HG03103 (cell line): ENCODE measurements around the gene ERC1.
"Not testable (repeated sequence)": the region's sequence is repeated elsewhere in the genome, so short reads cannot be mapped to it uniquely, and the experiment has no call there.

ENCODE experiments used
- ATAC-seq: cut with Tn5 transposase; IDR thresholded peaks from one replicate; pipeline ENCODE4 v1.9.1; 2021; ENCODE audit warnings: low read depth; ENCODE audit not compliant: unreplicated experiment

The ERC1 gene

DNA sequence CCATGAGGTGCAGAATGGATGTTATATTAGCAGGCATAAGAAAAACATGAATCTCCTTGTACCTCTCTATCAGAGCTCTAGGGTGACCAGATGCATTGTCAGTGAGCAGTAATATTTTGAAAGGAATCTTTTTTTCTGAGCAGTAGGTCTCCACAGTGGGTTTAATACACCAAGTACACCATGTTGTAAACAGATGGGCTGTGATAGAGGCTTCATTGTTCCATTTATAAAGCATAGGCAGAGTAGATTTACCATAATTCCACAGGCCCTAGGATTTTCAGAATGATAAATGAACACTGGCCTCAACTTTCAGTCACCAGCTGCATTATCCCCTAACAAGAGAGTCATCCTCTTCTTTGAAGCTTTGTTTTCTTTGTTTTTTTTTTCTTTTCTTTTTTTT is 185.2 kb downstream of the ERC1 start:
- ATAC-seq: no peak

DNA sequence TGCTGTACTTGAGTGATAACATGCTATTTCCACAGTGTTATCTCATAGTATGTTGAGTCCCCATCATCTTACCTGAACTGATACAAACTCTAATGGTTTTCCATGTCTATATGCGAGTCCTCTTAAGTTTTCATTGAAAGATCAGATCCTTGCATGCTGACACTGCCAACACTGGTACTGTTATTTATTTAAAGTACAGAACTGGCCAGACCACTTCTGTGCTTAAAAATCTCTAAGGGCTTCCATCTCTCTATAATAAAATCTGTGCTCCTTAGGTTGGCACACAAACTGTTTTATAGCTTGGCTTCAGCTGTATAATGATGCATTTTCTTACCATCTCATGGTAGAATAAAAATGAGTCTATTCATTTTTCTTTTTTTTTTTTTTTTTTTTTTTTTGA is 188.1 kb downstream of the ERC1 start:
- ATAC-seq: no peak

DNA sequence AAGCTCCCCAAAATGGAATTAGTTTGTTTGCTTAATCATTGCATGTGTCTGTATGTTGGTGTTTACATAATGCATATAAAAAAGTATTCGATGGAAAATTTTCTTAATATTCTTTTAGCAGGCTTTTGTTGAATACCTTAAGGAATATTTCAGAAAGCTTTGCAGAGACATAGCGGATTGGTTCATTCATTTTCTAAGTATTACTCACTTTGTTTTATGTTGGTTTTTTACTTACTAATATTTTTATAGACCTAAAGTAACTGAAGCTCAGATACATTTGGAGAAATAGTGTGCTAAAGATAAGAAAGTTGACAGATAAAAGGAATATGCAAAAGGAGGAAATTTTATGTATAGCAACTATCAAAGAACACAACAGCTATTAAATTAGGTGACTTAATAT is 191.0 kb downstream of the ERC1 start:
- no peak for ATAC-seq

DNA sequence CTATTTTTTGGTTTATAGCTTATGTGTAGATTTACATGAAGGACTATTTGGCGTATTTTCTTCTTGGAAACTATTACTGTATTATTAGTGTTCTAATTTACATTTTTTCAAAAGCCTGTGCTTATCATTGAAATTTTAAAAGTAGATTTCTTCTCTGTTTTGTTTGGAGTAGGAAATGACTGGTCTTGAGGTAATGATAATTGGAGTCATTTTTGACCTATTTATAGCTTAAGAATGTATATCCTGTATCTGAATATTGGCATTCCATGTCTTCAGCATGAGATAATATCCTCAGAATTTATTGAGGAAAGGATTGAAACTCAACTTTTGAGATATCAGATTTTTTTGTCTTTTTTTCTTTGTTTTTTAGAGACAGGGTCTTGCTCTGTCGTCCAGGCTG is 193.4 kb downstream of the ERC1 start:
- ATAC-seq: no peak

DNA sequence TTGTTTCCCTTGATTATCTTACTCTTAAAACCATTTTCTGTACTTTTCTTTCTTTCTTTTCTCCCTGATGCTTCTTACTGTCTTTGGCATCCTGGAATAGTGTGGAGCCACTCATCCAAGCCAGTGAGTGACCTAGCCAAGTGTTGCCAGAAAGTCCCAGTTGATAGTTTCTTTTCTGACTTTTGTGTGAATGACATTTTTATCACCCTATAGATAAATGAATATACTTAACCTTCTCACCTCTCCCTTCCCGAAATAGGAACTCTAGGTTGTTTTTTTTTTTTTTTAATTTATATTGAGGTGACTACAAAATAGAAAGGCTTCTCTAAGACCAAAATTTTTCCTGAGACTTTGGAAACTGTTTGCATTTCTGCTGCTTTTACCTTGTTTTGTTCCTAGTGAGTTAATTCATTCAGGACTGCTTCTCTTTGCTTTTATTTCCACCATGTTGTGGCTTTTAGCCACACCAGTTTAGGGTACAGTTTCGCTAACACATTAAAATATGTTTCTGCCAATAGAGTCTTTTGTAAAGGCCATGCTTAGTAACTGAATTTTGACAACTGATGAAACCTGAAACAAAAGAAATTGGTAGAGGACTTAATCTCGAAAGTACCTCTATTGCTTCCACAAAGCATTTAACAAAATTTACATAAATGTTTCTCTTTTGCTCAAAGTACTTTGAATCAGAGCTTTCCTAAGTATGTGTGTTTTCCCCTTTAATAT is 194.6 kb downstream of the ERC1 start:
- ATAC-seq: no peak

DNA sequence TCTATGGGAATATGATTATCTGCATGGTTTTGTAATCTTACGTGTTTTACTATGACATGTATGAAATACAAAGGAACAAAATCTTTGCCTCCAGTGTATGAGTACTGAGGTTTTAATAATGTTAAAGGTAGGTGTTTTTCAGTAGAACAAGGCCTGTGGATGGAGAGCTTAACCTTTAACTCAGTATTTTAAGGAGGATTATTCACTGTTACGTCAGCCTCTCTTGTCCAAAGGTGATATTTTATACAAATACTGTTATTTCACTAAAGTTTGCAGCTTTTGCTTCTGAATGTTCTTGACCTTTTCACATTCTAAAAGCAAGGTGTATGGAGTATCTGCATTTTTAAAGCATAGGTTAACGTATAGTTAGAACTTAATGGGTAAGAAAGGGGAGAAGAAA is 195.3 kb downstream of the ERC1 start:
- no peak for ATAC-seq

DNA sequence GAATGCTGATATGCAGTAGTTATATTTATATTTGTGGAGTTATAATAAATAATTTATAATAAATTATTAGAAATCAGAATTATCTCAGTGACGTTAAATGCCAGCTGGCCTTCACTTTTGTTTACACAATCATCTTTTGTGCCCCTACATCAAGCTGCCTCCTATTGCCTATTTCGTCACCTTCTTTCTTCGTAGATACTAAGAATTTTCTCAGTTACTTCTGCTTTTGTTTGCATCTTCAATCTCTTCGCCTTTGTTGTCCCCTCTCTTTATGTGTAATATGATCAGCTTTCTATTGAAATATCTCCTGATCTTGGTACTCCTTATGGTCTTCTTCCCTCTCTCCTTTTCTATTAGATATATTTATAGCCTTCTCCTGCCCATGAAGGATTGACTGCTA is 197.0 kb downstream of the ERC1 start:
- ATAC-seq: no peak

DNA sequence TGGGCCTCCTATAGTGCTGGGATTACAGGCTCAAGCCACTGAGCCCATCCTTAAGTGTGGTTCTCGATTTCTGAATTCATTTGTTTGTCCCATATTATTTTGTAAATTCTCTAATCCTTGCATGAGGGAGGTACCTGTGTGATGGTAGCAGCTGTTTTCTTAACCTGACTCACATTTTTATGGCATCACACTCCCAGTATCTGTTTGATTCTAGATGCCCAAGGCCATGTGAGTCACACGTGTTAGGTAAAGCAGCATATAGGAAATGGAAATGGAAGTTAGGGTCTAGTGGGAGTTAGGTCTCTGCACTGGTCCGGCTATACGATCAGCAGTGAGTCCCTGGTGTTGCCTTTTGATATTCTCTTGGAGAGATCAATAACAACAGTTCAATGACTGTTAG is 198.1 kb downstream of the ERC1 start:
- no peak for ATAC-seq

DNA sequence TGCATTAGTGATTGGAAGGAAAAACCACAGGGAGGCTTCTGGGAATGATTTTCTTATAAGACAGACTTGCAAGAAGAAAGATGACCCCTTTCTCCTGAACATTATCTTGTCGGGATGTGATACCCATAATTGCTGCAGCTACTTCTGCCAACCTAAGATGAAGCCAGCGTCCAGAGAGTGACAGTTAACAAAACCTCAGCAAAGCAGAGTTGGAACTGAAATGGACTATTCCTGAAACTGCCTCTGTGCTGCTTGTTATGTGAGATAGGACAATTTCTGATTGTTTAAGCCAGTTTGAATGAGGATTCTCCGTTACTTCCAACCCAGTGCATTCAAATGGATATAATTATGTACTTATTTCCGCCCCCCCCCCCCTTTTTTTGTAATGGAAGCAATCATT is 204.5 kb downstream of the ERC1 start:
- ATAC-seq: no peak

DNA sequence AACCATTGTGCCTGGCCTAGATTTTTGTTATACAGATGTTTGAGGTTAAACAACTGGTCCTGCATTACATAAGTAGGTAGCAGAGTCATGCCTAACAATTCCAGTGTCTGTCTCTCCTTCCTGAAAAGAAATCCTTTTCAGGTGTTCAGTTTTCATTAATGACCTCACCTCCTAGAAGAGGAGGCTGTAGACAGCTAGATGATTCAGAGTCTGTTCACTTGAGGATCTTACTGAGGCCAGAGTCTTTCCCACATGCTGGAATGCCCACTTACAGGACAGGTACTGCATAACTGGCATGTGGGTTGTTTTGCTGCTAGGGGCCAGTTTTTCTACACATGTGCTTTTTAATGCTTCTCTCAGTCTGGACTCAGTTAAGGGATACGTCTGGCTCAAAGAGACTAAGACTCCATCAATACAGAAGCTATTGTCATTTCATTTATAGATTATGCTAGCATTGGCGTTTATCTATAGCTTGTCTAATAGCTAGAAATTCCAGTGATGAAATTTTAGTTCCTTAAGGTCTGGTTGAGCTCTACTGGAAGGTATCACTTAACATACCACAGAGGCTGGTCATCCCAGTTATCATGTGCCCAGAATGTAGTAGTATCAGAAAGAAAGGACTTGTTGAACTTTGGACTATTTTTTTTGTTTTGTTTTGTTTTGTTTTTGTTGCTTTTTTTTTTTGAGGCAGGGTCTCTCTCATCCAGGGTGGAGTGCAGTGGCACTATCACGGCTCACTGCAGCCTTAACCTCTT is 206.4 kb downstream of the ERC1 start:
- ATAC-seq: no peak

DNA sequence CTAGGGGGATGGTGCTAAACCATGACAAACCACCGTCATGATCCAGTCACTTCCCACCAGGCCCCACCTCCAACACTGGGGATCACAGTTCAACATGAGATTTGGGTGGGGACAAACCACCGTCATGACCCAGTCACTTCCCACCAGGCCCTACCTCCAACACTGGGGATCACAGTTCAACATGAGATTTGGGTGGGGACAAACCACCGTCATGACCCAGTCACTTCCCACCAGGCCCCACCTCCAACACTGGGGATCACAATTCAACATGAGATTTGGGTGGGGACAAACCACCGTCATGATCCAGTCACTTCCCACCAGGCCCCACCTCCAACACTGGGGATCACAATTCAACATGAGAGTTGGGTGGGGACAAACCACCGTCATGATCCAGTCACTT is 207.8 kb downstream of the ERC1 start:
- not testable (repeated sequence) for ATAC-seq

DNA sequence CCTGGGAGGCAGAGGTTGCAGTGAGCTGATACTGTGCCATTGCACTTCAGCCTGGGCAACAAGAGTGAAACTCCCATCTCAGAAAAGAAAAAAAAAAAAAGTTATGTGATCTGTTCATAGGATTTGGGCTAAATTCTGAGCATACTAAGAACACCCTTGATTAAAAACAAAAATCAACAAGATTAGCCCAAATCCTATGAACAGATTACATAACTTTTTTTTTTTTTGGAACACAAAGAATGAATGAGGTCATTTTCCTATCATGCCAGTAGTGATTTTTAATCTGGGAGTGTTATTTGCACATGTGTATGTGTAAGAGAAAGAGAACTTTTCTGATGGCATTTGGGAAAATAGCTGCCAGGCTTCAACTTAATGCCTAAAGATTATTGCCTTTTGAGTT is 208.7 kb downstream of the ERC1 start:
- ATAC-seq: no peak

DNA sequence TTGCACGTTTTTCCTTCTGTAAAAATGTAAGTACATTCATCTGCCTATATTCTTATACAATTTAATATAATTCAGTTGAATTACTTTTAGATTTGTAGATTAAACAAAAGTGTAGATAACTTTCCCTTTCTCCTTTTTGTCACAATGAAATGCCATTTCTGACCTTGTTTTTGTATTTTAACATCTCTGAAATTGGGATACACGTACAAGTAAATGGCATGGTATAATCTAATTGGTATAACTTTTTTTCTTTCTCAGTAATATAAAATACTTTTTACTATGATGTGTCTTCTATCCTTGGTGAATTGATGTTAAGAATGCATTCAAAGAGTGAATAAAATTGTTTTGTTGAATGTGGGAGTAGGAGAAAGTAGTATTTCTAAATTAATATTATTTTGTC is 210.0 kb downstream of the ERC1 start:
- ATAC-seq: no peak

DNA sequence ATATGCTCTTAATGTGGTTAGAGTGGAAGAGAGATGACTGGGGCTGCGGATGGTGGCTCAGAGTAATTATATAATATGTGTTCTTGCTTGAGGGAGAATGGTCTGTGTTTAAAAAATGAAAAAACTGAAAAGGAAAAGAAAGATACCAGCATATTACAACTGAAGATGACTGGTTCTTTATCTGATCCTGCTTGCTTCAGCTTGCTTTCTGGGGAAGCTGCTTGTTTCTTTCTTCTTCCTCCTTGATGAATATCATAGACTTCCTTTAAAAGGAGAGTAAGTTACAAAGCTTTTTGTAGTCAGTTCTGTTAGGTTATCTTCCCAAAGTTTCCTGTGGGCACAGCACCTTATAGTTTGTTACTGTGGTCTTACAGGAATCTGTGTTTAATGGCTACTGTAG is 210.9 kb downstream of the ERC1 start:
- ATAC-seq: no peak

DNA sequence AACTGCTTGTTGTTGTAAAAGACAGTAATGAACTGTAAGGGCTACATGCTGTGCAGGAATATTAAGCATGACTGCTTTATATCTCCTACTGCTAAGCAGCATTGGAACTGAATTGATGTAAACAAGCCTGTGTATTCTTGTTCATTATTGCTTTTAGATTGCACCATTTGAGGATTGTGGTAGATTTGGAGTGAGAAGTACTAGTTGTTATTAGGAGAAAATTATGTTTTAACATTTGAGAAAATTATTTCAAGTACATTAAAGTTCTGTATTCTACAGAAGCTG is 212.7 kb downstream of the ERC1 start:
- no peak for ATAC-seq

DNA sequence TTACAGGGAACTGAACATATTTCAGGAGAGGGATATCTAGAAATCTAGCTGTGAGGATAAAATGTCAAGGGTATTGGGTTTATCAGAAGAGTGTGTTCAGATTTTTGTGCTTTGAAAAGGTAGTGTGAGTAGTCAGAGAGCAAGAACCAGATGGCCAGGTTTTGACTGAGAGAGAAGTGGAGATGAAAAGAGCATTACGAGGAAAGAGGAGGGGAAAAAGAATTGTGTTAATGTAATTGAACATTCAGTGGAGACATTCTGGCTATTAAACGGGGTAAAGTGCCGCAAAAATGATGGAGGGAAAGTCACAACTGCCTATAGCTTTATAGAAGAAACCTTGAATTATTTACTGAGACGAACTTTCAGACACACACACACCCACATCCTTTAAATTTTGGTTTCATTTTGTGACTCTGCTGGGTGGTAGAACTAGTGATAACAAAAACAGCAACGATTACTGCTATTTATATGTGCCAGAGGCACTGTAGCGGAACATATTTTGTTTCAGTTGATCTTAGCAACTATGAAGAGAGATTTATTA is 213.6 kb downstream of the ERC1 start:
- ATAC-seq: peak; percentile 82

DNA sequence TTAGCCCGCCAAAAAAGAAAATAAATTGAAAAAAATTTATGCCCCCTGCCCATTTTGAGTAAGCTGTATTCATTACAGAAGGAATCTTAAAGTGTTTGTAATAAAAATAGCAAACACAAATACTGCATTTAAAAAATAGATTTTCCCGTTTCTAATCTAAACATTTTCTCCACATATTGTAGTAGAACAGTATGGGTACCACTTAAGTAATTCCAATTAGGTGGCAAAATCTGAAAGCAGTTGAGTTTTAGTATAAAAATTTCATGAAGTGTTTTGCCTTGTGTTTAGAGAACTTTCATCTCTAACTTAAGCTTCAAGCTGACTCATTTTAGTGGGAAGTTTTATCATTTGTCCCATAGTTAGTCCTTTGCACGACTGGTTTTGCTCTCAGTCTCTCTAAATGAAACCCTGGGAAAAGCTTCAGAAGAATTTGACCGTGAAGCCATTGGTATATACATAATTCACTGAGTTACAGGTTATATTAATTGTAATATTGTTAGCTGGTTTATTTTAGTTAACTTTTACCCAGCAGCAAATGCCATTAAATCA is 214.6 kb downstream of the ERC1 start:
- ATAC-seq: no peak

DNA sequence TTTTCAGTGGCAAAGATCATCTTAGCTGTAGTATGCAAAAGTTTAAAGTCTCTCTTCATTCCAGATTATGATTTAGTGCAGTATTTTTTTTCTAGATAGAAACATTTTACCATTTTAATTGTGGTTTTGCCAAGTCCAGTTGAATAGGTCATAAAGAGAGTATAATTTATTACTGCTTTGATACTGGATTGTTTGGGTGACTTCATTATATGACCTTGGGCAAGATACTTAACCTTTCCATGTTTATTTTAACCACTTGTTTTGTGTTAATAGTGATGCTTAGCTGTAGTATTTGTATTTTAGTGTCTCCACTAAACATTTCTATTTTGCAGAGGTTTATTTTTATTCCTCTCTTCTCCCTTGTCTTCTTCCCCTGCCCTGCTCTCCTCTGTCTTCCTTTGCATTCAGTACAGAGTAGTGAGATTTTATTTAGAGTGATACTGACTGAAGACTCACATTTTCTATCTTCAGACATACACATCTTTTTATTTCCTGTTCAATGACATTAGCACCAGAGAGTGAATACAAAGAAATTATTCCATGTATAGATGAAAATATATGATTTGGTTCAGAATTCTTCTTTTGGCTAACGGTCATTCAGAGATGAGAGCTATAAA is 215.2 kb downstream of the ERC1 start:
- no peak for ATAC-seq

DNA sequence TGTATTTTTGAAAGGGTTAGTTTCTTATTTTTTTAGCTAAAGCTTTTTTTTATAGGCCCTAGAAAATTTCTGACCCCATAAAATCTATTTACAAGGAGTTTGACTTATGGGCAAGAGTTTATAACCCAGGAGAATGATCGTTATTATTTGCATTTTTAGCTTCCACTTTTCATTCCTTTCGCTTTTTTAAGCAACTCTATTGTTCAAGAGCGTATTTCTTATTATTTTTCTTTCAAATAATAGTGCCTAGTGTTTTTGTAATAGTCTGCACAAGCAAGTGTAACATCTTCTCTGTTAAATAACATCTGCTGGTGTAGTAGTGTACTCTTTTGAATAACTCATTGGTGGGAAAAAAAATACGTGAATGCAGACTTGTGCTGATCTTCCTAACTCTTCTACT is 216.3 kb downstream of the ERC1 start:
- no peak for ATAC-seq

DNA sequence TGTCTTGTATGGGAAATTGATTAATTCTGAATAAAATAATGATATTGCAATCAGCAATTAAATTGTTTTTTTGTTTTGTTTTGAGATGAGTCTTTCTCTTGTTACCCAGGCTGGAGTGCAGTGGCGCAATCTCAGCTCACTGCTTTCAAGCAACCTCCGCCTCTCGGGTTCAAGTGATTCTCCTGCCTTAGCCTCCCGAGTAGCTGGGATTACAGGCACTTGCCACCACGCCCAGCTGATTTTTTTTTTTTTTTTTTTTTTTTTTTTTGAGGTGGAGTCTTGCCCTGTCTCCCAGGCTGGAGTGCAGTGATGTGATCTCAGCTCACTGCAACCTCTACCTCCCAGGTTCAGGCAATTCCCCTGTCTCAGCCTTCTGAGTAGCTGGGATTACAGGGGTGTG is 217.7 kb downstream of the ERC1 start:
- ATAC-seq: not testable (repeated sequence)

DNA sequence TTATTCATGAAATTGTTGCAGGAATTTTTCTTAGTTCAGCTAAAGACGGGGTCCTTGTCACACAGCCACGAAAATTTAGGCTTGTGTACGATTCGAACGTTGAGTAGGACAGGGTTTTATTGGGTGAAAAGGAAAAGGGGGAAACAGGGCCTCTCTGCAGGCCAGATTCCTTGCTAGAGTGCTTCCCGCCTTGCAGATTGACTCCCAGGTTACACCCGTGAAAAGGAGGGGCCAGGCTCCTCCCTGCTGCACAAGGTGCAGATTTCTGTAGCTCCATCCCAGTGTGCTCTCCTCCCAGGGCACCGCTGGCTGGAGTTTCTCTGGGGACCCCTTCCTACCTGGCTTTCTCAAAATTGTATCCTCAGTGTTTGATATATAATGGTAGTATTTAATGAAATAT is 221.5 kb downstream of the ERC1 start:
- no peak for ATAC-seq

DNA sequence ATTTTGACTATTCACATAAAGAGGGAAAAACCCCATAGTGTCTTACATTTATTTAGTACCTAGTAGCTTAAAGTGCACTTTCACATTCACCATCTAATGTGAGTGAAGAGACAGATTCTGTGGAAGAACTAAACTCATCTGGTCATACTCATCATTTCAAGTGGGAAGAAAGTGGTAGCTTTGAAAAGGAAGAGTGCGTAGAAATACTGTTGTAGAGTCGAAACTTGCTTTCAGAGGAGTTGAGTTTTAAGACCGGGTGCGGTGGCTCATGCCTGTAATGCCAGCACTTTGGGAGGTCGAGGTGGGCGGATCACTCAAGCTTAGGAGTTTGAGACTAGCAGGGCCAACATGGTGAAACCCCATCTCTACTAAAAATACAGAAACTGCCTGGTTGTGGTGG is 222.2 kb downstream of the ERC1 start:
- no peak for ATAC-seq
